PC-3 (cell line): ENCODE data around the gene CCDC174. TPM values are rescaled to one million over a fixed set of nuclear protein-coding genes. Genes with fewer than 3 reads are reported as not detected.
"Not testable (repeated sequence)": the region's sequence is repeated elsewhere in the genome, so short reads cannot be mapped to it uniquely, and the experiment has no call there.

ENCODE experiments used
- ATAC-seq: fragments of 200-7000 bp; cut with Tn5 transposase; 2 replicates; pipeline ENCODE4 v1.9.1; 2020; ENCODE audit warnings: mild to moderate bottlenecking, moderate library complexity
- BruUV-seq: library from RNA; stranded (reverse); fragments of 400-500 nt; replicated peaks from 2 replicates; lab custom pipeline; 2021; lab: Mats Ljungman, UMichigan
- CTCF ChIA-PET: fragments of 300-600 bp; sonication (Branson Sonifier 250); formaldehyde crosslinking; loops from one replicate; lab custom pipeline; 2022; ENCODE audit warnings: antibody characterized with exemption; lab: Charles Lee
- POLR2A ChIA-PET: fragments of 300-600 bp; sonication (Branson Sonifier 250); formaldehyde crosslinking; loops from one replicate; lab custom pipeline; 2022; ENCODE audit warnings: antibody characterized with exemption; ENCODE audit not compliant: unreplicated experiment; lab: Charles Lee
- DNase-seq: peaks from one replicate; pipeline ENCODE4 v3.0.0-alpha.2; 2015
- H2AFZ ChIP-seq: fragments of 300-600 bp; sonication (generic); 2 replicates; pipeline ENCODE4 v1.6.0; 2016; ENCODE audit warnings: antibody characterized with exemption, low read length
- H3F3A ChIP-seq: fragments of 300-600 bp; sonication (generic); one replicate; pipeline ENCODE4 v1.6.0; 2017; ENCODE audit warnings: antibody characterized with exemption, low read length, control low read depth, mild to moderate bottlenecking; ENCODE audit not compliant: unreplicated experiment
- H3K27ac ChIP-seq: fragments of 300-600 bp; sonication (generic); 2 replicates; pipeline ENCODE4 v1.5.1; 2016; ENCODE audit warnings: mild to moderate bottlenecking, low read length
- H3K27me3 ChIP-seq: fragments of 300-600 bp; sonication (generic); 2 replicates; pipeline ENCODE4 v1.6.1; 2016; ENCODE audit warnings: low read length, mixed read lengths
- H3K36me3 ChIP-seq: fragments of 300-600 bp; sonication (generic); 2 replicates; pipeline ENCODE4 v1.6.1; 2016; ENCODE audit warnings: low read depth, mixed run types, low read length, mixed read lengths
- H3K4me1 ChIP-seq: fragments of 300-600 bp; sonication (generic); 2 replicates; pipeline ENCODE4 v1.5.1; 2016; ENCODE audit warnings: low read length; ENCODE audit not compliant: insufficient read depth
- H3K4me2 ChIP-seq: fragments of 300-600 bp; sonication (generic); 2 replicates; pipeline ENCODE4 v1.6.0; 2016; ENCODE audit warnings: low read length
- H3K4me3 ChIP-seq: fragments of 300-600 bp; sonication (generic); 2 replicates; pipeline ENCODE4 v1.5.1; 2016; ENCODE audit warnings: mild to moderate bottlenecking, low read length, mixed read lengths
- H3K79me2 ChIP-seq: fragments of 300-600 bp; sonication (generic); 2 replicates; pipeline ENCODE4 v1.6.1; 2017; ENCODE audit warnings: low read length, mixed read lengths
- H3K9ac ChIP-seq: fragments of 300-600 bp; sonication (generic); 2 replicates; pipeline ENCODE4 v1.6.0; 2016; ENCODE audit warnings: mild to moderate bottlenecking, low read length
- H3K9me2 ChIP-seq: fragments of 300-600 bp; sonication (generic); replicated peaks from 2 replicates; pipeline ENCODE4 v1.6.1; 2016; ENCODE audit warnings: mixed run types, low read length, mixed read lengths
- H3K9me3 ChIP-seq: fragments of 300-600 bp; sonication (generic); 2 replicates; pipeline ENCODE4 v1.6.1; 2016; ENCODE audit warnings: low read length, mixed read lengths
- H4K20me1 ChIP-seq: fragments of 300-600 bp; sonication (generic); 2 replicates; pipeline ENCODE4 v1.6.1; 2016; ENCODE audit warnings: low read length, mixed read lengths
- EZH2 ChIP-seq: fragments of 300-600 bp; sonication (generic); IDR thresholded peaks from one replicate; pipeline ENCODE4 v1.6.1; 2017; ENCODE audit warnings: antibody characterized with exemption, mild to moderate bottlenecking, low read length; ENCODE audit not compliant: unreplicated experiment
- EZH2phosphoT487 ChIP-seq: fragments of 300-600 bp; sonication (generic); IDR thresholded peaks from 2 replicates; pipeline ENCODE4 v1.6.1; 2018; ENCODE audit warnings: mild to moderate bottlenecking, antibody characterized with exemption, low read length, borderline replicate concordance
- intact Hi-C: fragments of 100-400 bp; cut with micrococcal nuclease; formaldehyde crosslinking; loops from 2 replicates; pipeline ENCODE4 v1.9.0; 2023
- total RNA-seq: library from RNA; depleted of rRNA; stranded (reverse); fragments of >200 nt; gene quantifications from 2 replicates; pipeline ENCODE4 v1.2.3, GENCODE V29; 2014
- TF ChIP-seq, protein P1 (sequence below): fragments of 300-600 bp; sonication (generic); conservative IDR thresholded peaks from 2 replicates; pipeline ENCODE4 v1.5.1; 2017; ENCODE audit warnings: antibody characterized with exemption, low read depth, mild to moderate bottlenecking, low read length

Gene CCDC174
- total RNA-seq, 1 experiment from 2014 or later = 8.2 TPM

GRCh38 chr3:14650193-14650592 is 1.4 kb upstream of the CCDC174 start:
- H3K79me2 ChIP-seq = peaks cover 28% of the 10 kb centered on the region
- DNase-seq (no peak), ATAC-seq (no peak)
- peaks cover 21% of the 10 kb centered on the region for H3K4me1 ChIP-seq
- ChIA-PET POLR2A (no interaction called here), CTCF (no interaction called here)
- H3K4me3 ChIP-seq = no peak overlapping the region
- H3K9ac ChIP-seq = no peak overlapping the region
- H2AFZ ChIP-seq = no peak overlapping the region
- H3K27me3 ChIP-seq = no peaks in the 10 kb centered on the region
- no peaks in the 10 kb centered on the region for H4K20me1 ChIP-seq
- no peaks in the 10 kb centered on the region for H3K9me3 ChIP-seq
- H3K9me2 ChIP-seq = no peaks in the 10 kb centered on the region
- H3F3A ChIP-seq = no peaks in the 10 kb centered on the region
- no peaks in the 10 kb centered on the region; the same call in 1 of the 2 replicates for H3K36me3 ChIP-seq
- no peak overlapping the region for H3K27ac ChIP-seq
- intact Hi-C loops = loop anchor here (5.0 to 10.0 kb wide), 3 partner anchors 63 to 473 kb away; partner anchors contain the start of genes LSM3 and XPC
- no peak for TF ChIP-seq EZH2phosphoT487
- TF ChIP-seq, protein P1, sequence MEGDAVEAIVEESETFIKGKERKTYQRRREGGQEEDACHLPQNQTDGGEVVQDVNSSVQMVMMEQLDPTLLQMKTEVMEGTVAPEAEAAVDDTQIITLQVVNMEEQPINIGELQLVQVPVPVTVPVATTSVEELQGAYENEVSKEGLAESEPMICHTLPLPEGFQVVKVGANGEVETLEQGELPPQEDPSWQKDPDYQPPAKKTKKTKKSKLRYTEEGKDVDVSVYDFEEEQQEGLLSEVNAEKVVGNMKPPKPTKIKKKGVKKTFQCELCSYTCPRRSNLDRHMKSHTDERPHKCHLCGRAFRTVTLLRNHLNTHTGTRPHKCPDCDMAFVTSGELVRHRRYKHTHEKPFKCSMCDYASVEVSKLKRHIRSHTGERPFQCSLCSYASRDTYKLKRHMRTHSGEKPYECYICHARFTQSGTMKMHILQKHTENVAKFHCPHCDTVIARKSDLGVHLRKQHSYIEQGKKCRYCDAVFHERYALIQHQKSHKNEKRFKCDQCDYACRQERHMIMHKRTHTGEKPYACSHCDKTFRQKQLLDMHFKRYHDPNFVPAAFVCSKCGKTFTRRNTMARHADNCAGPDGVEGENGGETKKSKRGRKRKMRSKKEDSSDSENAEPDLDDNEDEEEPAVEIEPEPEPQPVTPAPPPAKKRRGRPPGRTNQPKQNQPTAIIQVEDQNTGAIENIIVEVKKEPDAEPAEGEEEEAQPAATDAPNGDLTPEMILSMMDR = no peak
- TF ChIP-seq EZH2 = no peak
- BruUV-seq = no TSS peak
- 0 out of 2 replicates have a peak overlapping the region, but pooled peaks have one; percentile 96 for H3K4me2 ChIP-seq

DNA sequence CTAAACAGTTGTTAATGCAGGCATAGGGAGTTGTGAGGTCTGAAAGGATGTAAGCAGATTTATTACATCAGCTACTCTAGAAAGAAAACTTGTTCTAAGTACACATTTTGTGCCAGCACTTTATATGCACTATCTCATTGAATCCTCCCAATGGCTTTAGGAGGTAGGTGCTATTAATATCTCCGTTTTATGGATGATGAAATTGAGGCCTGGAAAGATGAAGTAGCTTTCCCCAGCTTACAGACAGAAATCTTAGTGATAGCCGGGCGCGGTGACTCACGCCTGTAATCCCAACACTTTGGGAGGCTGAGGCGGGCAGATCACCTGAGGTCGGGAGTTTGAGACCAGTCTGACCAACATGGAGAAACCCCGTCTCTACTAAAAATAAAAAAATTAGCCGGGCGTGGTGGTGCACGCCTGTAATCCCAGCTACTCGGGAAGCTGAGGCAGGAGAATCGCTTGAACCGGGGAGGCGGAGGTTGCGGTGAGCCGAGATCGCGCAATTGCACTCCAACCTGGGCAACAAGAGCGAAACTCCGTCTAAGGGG is 872 bp downstream of the CCDC174 start:
- Histone ChIP-seq H3K4me3 (peak overlapping the region; percentile 90), H3K4me2 (peak overlapping the region; percentile 96), H2AFZ (peak overlapping the region; percentile 88), H3K27ac (0 out of 2 replicates have a peak overlapping the region, but pooled peaks have one; percentile 59), H3K79me2 (peaks cover 28% of the 10 kb centered on the region), H3K36me3 (peaks cover 17% of the 10 kb centered on the region), H3K4me1 (peaks cover 21% of the 10 kb centered on the region), H3K9ac (peak overlapping the region; percentile 94)
- BruUV-seq, H3K9me2 ChIP-seq, H3K27me3 ChIP-seq, H3F3A ChIP-seq, H4K20me1 ChIP-seq, DNase-seq, ATAC-seq, H3K9me3 ChIP-seq: not testable (repeated sequence)
- intact Hi-C loops = loop anchor here (5.0 to 10.0 kb wide), 3 partner anchors 65 to 475 kb away; partner anchors contain the start of genes LSM3 and XPC
- ChIA-PET POLR2A (interaction anchor here (0.7 kb wide), 1 partner anchor 21 kb away, joined by 3 read pairs; no protein-coding TSS in a partner anchor), CTCF (interaction anchor here (0.6 to 0.7 kb wide), 2 partner anchors 23 to 226 kb away, joined by 10 to 11 read pairs; no protein-coding TSS in a partner anchor)

- peaks cover 17% of the 10 kb centered on the region for H3K79me2 ChIP-seq
- no peaks in the 10 kb centered on the region for H3F3A ChIP-seq
- peaks cover 17% of the 10 kb centered on the region for H3K4me1 ChIP-seq
- no TSS peak for BruUV-seq
- H4K20me1 ChIP-seq = no peaks in the 10 kb centered on the region
- peaks cover 57% of the 10 kb centered on the region for H3K36me3 ChIP-seq
- H3K4me3 ChIP-seq = no peak overlapping the region
- no peak overlapping the region for H2AFZ ChIP-seq
- POLR2A ChIA-PET = no interaction called here
- ATAC-seq (no peak), DNase-seq (no peak)
- no peaks in the 10 kb centered on the region for H3K27me3 ChIP-seq
- intact Hi-C loops = loop anchor here (10.0 kb wide), 1 partner anchor 153 kb away; no protein-coding TSS in a partner anchor
- H3K4me2 ChIP-seq = no peak overlapping the region
- no peak overlapping the region for H3K9ac ChIP-seq
- CTCF ChIA-PET = no interaction called here
- no peak overlapping the region for H3K27ac ChIP-seq
- H3K9me2 ChIP-seq = no peaks in the 10 kb centered on the region
- H3K9me3 ChIP-seq = no peaks in the 10 kb centered on the region
- TF ChIP-seq EZH2phosphoT487 (no peak), EZH2 (no peak)
- TF ChIP-seq, protein P1 = no peak
These were observed 6.0 kb downstream of the CCDC174 start for GRCh38 chr3:14657579-14657978.
